HL-60 (cell line): ENCODE results near the gene ANKRD17.

ENCODE experiments used
- DNase-seq, 2 experiments: peaks; one replicate each; pipeline ENCODE4 v3.0.0-alpha.2; 2010 to 2020; ENCODE audit warnings: low read depth in 1 of 2, low spot score in 1 of 2
- H3K27ac ChIP-seq: fragments of 250-450 bp; sonication (Bioruptor Pico); replicated peaks from 2 replicates; pipeline ENCODE4 v1.5.1; 2020; ENCODE audit warnings: mild to moderate bottlenecking, moderate library complexity
- H3K27me3 ChIP-seq: fragments of 250-450 bp; sonication (Bioruptor Pico); 2 replicates; pipeline ENCODE4 v1.5.1; 2021; ENCODE audit warnings: mild to moderate bottlenecking, moderate library complexity; ENCODE audit not compliant: insufficient read depth, poor library complexity, severe bottlenecking
- H3K4me3 ChIP-seq: replicated peaks from 2 replicates; pipeline ENCODE4 v1.5.1; 2011; ENCODE audit warnings: mild to moderate bottlenecking, control low read depth, low read length; ENCODE audit not compliant: insufficient read depth
- CTCF ChIP-seq: IDR thresholded peaks from one replicate; pipeline ENCODE4 v1.5.1; 2011; ENCODE audit warnings: low read length, control low read depth, inconsistent platforms; ENCODE audit not compliant: insufficient read depth
- GABPA ChIP-seq: IDR thresholded peaks from 2 replicates; pipeline ENCODE4 v1.6.1; 2012; ENCODE audit warnings: low read depth
- POLR2AphosphoS5 ChIP-seq: IDR thresholded peaks from 2 replicates; pipeline ENCODE4 v1.6.1; 2012; ENCODE audit warnings: low read depth
- SPI1 ChIP-seq: IDR thresholded peaks from 2 replicates; pipeline ENCODE4 v1.6.1; 2012; ENCODE audit warnings: low read depth, mild to moderate bottlenecking, borderline replicate concordance
- TF ChIP-seq, protein P1 (sequence below): IDR thresholded peaks from 2 replicates; pipeline ENCODE4 v1.6.1; 2012; ENCODE audit warnings: low read depth; ENCODE audit not compliant: insufficient replicate concordance

The ANKRD17 gene

DNA sequence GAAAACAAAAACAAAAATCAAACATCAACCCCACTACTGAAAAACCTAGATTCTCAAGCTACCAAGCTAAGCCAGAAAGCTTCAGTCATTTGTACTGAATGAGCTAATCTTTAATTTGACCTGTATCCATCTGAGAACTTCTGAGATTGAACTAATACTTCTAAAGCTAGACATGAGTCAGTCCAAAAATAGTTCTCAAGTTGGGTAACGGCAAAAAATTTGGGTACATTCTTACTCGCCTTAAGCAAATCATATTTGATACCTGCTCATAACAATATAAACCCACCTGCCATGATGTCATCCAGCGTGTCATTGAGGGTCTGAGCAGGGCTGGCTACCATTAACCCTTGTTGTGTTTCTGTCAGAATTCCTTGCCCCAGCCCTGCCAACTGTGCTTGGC is 119.4 kb downstream of the ANKRD17 start:
- no peak for DNase-seq
- Histone ChIP-seq H3K27me3 (no peaks in the 10 kb centered on the region), H3K27ac (no peak overlapping the region), H3K4me3 (no peak overlapping the region)
- TF ChIP-seq GABPA (no peak), CTCF (no peak), SPI1 (no peak), POLR2AphosphoS5 (no peak)
- TF ChIP-seq, protein P1, sequence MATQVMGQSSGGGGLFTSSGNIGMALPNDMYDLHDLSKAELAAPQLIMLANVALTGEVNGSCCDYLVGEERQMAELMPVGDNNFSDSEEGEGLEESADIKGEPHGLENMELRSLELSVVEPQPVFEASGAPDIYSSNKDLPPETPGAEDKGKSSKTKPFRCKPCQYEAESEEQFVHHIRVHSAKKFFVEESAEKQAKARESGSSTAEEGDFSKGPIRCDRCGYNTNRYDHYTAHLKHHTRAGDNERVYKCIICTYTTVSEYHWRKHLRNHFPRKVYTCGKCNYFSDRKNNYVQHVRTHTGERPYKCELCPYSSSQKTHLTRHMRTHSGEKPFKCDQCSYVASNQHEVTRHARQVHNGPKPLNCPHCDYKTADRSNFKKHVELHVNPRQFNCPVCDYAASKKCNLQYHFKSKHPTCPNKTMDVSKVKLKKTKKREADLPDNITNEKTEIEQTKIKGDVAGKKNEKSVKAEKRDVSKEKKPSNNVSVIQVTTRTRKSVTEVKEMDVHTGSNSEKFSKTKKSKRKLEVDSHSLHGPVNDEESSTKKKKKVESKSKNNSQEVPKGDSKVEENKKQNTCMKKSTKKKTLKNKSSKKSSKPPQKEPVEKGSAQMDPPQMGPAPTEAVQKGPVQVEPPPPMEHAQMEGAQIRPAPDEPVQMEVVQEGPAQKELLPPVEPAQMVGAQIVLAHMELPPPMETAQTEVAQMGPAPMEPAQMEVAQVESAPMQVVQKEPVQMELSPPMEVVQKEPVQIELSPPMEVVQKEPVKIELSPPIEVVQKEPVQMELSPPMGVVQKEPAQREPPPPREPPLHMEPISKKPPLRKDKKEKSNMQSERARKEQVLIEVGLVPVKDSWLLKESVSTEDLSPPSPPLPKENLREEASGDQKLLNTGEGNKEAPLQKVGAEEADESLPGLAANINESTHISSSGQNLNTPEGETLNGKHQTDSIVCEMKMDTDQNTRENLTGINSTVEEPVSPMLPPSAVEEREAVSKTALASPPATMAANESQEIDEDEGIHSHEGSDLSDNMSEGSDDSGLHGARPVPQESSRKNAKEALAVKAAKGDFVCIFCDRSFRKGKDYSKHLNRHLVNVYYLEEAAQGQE: no peak

GRCh38 chr4:73137121-73137520 is 121.5 kb downstream of the ANKRD17 start:
- Histone ChIP-seq H3K27ac (no peak overlapping the region), H3K27me3 (no peaks in the 10 kb centered on the region), H3K4me3 (no peak overlapping the region)
- DNase-seq: no peak
- TF ChIP-seq CTCF (no peak), SPI1 (no peak), POLR2AphosphoS5 (no peak), GABPA (no peak)
- TF ChIP-seq, protein P1: no peak

- DNase-seq: no peak
- Histone ChIP-seq H3K4me3 (no peak overlapping the region), H3K27me3 (no peaks in the 10 kb centered on the region), H3K27ac (no peak overlapping the region)
- TF ChIP-seq SPI1 (no peak), GABPA (no peak), CTCF (no peak), POLR2AphosphoS5 (no peak)
These were observed 124.8 kb downstream of the ANKRD17 start for GRCh38 chr4:73133784-73134183.

GRCh38 chr4:73131281-73131680 is 127.3 kb downstream of the ANKRD17 start:
- H3K27me3 ChIP-seq: no peaks in the 10 kb centered on the region
- H3K4me3 ChIP-seq: no peak overlapping the region
- DNase-seq: no peak
- no peak overlapping the region for H3K27ac ChIP-seq
- TF ChIP-seq CTCF: no peak
- TF ChIP-seq, protein P1: no peak
